Astrocyte of the cerebellum (primary cell): Measurements from ENCODE around the gene CRACR2B.

Experiments
- DNase-seq: peaks from one replicate; pipeline ENCODE4 v3.0.0-alpha.2; 2011; ENCODE audit warnings: low read depth
- H3K4me3 ChIP-seq: 2 replicates; pipeline ENCODE4 v1.5.1; 2011; ENCODE audit warnings: mild to moderate bottlenecking, low read depth, low read length, moderate library complexity
- CTCF ChIP-seq: IDR thresholded peaks from 2 replicates; pipeline ENCODE4 v1.5.1; 2012; ENCODE audit warnings: low read length, low read depth, moderate library complexity, mild to moderate bottlenecking; ENCODE audit errors: missing control alignments
- in situ Hi-C: cut with HindIII; loops from 2 replicates; pipeline ENCODE4 v1.10.0; 2017; ENCODE audit warnings: low sequenced_read_pairs

Gene CRACR2B

DNA sequence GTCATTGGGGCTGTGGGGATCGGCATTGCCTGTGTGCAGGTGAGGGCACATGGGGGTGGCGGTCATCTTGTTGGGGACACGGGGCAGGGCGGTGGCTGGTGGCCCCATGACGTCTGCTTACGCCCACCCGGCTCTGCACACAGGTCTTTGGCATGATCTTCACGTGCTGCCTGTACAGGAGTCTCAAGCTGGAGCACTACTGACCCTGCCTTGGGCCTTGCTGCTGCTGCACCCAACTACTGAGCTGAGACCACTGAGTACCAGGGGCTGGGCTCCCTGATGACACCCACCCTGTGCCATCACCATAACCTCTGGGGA is 10.2 kb downstream of the CRACR2B start:
- DNase-seq = no peak
- in situ Hi-C loops = no loop called here
- no peak for TF ChIP-seq CTCF
- no peak overlapping the region for H3K4me3 ChIP-seq

DNA sequence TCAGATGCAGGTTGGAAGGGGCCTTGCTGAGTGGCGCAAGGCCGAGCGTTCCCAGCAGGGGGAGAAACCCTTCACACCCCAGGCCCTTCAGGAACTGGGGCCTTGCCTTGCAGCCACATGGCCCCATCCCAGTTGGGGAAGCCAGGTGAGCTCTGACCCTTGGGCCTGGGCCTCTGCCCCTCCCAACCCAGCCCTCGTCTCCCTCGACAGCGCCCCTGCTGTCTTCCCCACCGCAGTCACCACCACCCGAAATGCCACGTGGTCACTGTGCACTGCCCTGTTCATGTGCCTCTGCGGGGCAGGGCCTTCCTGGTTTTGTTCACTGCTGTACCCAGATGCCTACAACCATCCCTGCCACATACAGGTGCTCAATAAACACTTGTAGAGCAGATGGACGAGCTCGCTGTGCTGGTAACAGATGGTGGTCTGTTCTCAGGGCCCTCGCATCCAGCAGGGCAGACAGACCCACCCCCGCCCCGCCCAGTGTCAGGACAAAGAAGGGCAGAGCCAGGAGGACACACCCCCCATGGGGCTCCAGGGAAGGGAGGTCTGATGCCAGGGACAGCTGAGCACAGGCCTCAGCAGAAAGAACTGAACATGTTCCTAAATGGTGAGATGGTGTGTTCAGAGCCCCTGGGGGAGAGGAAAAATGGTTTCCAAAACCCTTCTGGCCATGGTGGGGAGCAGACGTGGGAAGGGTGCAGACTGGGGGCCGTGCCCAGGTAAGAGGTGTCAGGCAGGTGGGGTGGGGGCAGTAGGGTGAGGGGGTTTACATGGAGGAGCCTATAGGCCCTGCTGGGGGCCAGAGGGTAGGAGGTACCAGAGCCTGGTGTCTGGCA is 10.9 kb downstream of the CRACR2B start:
- peak; percentile 15 for TF ChIP-seq CTCF
- in situ Hi-C loops = no loop called here
- DNase-seq = no peak
- no peak overlapping the region for H3K4me3 ChIP-seq

GRCh38 chr11:839280-839623 is 11.5 kb downstream of the CRACR2B start:
- no peak for TF ChIP-seq CTCF
- H3K4me3 ChIP-seq = no peak overlapping the region
- DNase-seq = no peak
- in situ Hi-C loops = no loop called here

DNA sequence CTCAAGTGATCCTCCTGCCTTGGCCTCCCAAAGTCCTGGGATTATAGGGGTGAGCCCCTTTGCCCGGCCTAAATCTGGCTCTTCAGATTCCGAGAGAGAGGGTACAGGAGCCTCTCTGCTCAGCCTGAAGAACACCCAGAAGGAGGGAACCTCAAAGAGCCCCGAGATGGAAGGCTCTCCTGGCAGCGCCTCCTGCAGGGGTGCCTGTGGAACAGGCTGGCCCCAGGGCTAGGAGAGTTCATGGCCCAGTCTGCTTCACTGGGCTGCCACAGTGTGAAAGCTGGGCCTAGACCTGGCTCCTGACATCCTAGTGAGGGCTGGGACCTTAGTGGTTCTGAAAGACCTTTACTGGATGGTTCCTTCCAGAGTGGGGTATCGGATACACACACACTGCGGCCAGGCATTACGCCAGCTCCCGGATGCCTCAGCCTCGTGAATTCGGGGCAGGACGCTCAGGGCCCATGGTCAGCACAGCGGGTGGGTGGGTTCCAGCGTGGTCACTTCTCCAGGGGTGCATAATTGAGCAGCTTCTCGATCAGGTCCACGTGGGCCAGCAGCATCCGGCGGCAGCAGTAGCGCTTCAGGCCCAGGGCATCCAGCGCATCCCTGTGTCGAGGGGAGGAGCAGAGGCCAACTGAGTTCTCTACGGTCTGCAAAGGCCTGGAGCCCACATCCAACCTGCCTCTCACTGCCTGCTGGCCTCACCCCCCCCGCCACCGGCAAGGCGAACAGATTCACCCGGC is 12.3 kb downstream of the CRACR2B start:
- in situ Hi-C loops = no loop called here
- peak; percentile 26 for TF ChIP-seq CTCF
- no peak overlapping the region for H3K4me3 ChIP-seq
- DNase-seq = no peak

DNA sequence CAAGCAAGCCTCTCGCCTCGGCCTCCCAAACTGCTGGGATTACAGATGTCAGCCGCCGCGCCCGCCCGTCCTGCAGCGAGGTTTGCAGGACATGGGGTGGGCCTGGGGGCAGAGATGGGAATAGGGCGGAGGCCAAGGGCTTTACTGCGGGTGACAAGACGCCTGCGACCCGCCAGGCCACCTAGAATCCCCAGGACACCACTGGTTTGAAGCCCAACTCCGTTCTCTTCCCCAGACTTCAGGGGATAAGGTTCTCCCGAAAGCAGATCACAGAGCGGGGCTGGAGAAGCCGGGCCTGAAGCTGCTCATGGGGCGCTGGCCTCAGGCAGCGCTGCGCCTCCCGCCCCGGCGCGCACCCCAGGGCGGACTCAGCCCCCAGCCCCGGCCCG is 14.3 kb downstream of the CRACR2B start:
- DNase-seq = no peak
- peak overlapping the region; percentile 94 for H3K4me3 ChIP-seq
- no peak for TF ChIP-seq CTCF
- in situ Hi-C loops = no loop called here

- in situ Hi-C loops = no loop called here
Observed at GRCh38 chr11:842370-843002, 14.8 kb downstream of the CRACR2B start, which contains the start of the genes POLR2L and TSPAN4. TSS of gene POLR2L (minus strand) at chr11:842529. CDS start at chr11:842508, 21 bp downstream. TSS of gene TSPAN4 (plus strand) at chr11:842852. CDS start at chr11:850305, 7,453 bp downstream.

More at GRCh38 chr11:842370-843002, 14.8 kb downstream of the CRACR2B start, which contains the start of the genes POLR2L and TSPAN4:
- TF ChIP-seq CTCF = no peak
- DNase-seq = peak; percentile 70
- H3K4me3 ChIP-seq = peak within 1 kb of the TSS; percentile 94
